Embryonic facial prominence (tissue), 1 donor: ENCODE measurements around the gene MTHFD1L.
"Not testable (repeated sequence)": the region's sequence is repeated elsewhere in the genome, so short reads cannot be mapped to it uniquely, and the experiment has no call there.

ENCODE experiments used
- DNase-seq: peaks from one replicate; pipeline ENCODE4 v3.0.0-alpha.2; 2016; ENCODE audit errors: extremely low spot score

The MTHFD1L gene

GRCh38 chr6:151067684-151068596 lies 202.4 kb downstream of the MTHFD1L start:
- DNase-seq = no peak

- no peak for DNase-seq
Observed at GRCh38 chr6:151068761-151069312, 203.3 kb downstream of the MTHFD1L start.

- DNase-seq = no peak
Observed at GRCh38 chr6:151069641-151070040, 204.1 kb downstream of the MTHFD1L start.

- DNase-seq = no peak
Observed at GRCh38 chr6:151070631-151071051, 205.1 kb downstream of the MTHFD1L start.

- no peak for DNase-seq
Observed at GRCh38 chr6:151071295-151071694, 205.8 kb downstream of the MTHFD1L start.

- DNase-seq = no peak
Observed at GRCh38 chr6:151073146-151073545, 207.6 kb downstream of the MTHFD1L start.

GRCh38 chr6:151073701-151074100 lies 208.2 kb downstream of the MTHFD1L start:
- DNase-seq = no peak

- no peak for DNase-seq
Observed at GRCh38 chr6:151075005-151075404, 209.5 kb downstream of the MTHFD1L start.

GRCh38 chr6:151075527-151075926 lies 210.0 kb downstream of the MTHFD1L start:
- no peak for DNase-seq

GRCh38 chr6:151075930-151076555 lies 210.5 kb downstream of the MTHFD1L start:
- no peak for DNase-seq

- DNase-seq = no peak
Observed at GRCh38 chr6:151078655-151079054, 213.2 kb downstream of the MTHFD1L start.

GRCh38 chr6:151081656-151082055 lies 216.2 kb downstream of the MTHFD1L start:
- DNase-seq = no peak

- no peak for DNase-seq
Observed at GRCh38 chr6:151082079-151082478, 216.6 kb downstream of the MTHFD1L start.

GRCh38 chr6:151084275-151084674 lies 218.8 kb downstream of the MTHFD1L start:
- no peak for DNase-seq

GRCh38 chr6:151087055-151087454 lies 221.6 kb downstream of the MTHFD1L start:
- not testable (repeated sequence) for DNase-seq

GRCh38 chr6:151087861-151088598 lies 222.5 kb downstream of the MTHFD1L start:
- no peak for DNase-seq

- no peak for DNase-seq
Observed at GRCh38 chr6:151088599-151088935, 223.1 kb downstream of the MTHFD1L start.

- no peak for DNase-seq
Observed at GRCh38 chr6:151088963-151089362, 223.5 kb downstream of the MTHFD1L start.

GRCh38 chr6:151089978-151090377 lies 224.5 kb downstream of the MTHFD1L start:
- DNase-seq = no peak

GRCh38 chr6:151091571-151091970 lies 226.1 kb downstream of the MTHFD1L start:
- DNase-seq = no peak

GRCh38 chr6:151092591-151092990 lies 227.1 kb downstream of the MTHFD1L start:
- no peak for DNase-seq

GRCh38 chr6:151093706-151094105 lies 228.2 kb downstream of the MTHFD1L start:
- DNase-seq = no peak
